Fibroblast of villous mesenchyme (primary cell): ENCODE data around the gene MAP2K7. TPM values are rescaled to one million over a fixed set of nuclear protein-coding genes. Genes with fewer than 3 reads are reported as not detected.

Source experiments
- DNase-seq: peaks from one replicate; pipeline ENCODE4 v3.0.0-alpha.2; 2010; ENCODE audit warnings: low read depth
- H3K4me3 ChIP-seq: 2 replicates; pipeline ENCODE4 v1.5.1; 2011; ENCODE audit warnings: low read depth, mild to moderate bottlenecking, low read length
- total RNA-seq: library from RNA; depleted of rRNA; stranded (reverse); fragments of >200 nt; gene quantifications from 2 replicates; pipeline ENCODE4 v1.2.3, GENCODE V29; 2012
- TF ChIP-seq, protein P1 (sequence below): IDR thresholded peaks from 2 replicates; pipeline ENCODE4 v1.5.1; 2012; ENCODE audit warnings: low read depth, mild to moderate bottlenecking, low read length; ENCODE audit not compliant: insufficient read depth

Gene MAP2K7
- total RNA-seq, 1 donor, result 12.1 TPM

DNA sequence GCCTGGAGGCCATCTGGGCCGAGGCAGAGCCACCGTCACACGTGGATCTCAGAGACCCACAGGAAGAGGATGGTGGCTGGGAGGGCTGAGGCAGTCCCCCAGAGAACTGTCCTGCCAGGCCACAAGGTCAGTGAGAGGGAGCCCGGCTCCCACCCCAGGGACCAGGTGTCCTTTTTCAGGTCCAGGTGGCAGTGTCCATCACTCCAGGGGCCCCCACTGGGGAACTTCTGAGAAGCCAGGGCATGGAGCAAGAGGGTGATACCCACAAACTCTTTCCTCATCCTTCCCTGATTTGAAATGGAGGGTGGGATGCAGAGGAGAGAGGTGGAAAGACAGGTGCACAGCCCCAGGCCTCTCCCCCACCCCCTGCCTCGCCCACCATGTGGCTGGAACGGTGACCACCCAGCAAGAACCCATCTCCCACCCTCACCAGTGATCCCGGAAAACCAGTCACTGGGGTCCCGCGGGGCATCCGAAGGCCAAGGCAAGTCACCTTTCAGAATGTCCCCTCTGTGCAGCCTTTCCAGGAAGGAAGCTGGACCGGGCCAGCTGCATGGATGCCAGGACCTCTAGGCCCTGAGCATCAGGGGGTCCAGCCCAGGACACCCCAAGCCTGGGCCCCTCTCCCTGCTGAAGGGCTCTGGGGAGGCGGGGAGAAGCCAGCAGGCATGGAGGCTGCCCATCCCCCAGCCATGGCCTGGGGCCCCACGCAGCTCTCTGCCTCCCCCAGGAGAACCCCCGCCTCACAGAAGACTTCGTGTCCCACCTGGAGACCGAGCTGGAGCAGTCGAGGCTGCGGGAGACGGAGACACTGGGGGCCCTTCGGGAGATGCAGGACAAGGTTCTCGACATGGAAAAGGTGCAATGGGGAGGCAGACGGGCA is 43.6 kb upstream of the MAP2K7 start:
- DNase-seq, result no peak
- no peak overlapping the region for H3K4me3 ChIP-seq
- TF ChIP-seq, protein P1, sequence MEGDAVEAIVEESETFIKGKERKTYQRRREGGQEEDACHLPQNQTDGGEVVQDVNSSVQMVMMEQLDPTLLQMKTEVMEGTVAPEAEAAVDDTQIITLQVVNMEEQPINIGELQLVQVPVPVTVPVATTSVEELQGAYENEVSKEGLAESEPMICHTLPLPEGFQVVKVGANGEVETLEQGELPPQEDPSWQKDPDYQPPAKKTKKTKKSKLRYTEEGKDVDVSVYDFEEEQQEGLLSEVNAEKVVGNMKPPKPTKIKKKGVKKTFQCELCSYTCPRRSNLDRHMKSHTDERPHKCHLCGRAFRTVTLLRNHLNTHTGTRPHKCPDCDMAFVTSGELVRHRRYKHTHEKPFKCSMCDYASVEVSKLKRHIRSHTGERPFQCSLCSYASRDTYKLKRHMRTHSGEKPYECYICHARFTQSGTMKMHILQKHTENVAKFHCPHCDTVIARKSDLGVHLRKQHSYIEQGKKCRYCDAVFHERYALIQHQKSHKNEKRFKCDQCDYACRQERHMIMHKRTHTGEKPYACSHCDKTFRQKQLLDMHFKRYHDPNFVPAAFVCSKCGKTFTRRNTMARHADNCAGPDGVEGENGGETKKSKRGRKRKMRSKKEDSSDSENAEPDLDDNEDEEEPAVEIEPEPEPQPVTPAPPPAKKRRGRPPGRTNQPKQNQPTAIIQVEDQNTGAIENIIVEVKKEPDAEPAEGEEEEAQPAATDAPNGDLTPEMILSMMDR, result no peak

DNA sequence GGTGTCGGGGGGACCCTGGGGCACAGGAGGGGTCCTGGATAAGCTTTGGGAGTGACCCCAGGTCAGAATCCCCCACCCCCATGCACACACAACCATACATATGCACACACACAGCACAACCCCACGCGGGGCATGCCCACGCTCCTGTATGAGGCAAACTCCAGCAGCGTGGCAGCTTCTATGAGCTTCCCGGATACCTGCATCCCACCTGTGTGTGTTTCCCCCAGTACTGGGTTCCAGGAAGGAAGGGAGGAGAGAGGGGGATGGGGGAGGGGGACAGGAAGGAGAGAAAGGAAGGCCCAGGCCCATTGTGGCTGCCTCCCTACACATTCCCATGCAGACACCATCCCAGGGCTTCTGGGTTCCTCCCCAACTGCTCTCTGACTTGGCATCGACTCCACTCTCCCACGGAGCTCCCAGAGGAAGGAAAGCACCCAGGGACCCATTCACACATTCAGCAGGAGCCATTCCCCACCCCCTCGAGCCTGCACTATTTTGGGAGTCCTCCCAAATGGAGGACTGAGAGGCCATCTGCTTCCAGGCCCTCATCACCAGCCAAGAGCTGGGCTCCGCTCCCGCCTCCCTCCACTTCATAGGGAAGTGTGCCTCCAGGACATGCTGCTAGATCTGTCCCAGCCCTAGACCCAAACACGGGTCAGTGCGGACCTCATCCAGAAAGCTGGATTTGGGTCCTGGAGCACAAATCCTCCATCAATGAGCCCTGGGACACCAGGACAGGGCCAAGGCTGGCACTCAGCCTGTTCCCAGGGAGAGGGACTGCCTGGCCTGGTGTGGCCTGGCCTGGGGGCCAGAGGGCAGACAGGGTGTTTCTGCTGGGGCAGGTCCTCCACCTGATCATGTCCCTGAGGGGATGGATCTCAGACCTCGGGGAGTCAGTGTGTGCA is 42.7 kb upstream of the MAP2K7 start:
- DNase-seq, result no peak
- TF ChIP-seq, protein P1, result no peak
- H3K4me3 ChIP-seq, result no peak overlapping the region

DNA sequence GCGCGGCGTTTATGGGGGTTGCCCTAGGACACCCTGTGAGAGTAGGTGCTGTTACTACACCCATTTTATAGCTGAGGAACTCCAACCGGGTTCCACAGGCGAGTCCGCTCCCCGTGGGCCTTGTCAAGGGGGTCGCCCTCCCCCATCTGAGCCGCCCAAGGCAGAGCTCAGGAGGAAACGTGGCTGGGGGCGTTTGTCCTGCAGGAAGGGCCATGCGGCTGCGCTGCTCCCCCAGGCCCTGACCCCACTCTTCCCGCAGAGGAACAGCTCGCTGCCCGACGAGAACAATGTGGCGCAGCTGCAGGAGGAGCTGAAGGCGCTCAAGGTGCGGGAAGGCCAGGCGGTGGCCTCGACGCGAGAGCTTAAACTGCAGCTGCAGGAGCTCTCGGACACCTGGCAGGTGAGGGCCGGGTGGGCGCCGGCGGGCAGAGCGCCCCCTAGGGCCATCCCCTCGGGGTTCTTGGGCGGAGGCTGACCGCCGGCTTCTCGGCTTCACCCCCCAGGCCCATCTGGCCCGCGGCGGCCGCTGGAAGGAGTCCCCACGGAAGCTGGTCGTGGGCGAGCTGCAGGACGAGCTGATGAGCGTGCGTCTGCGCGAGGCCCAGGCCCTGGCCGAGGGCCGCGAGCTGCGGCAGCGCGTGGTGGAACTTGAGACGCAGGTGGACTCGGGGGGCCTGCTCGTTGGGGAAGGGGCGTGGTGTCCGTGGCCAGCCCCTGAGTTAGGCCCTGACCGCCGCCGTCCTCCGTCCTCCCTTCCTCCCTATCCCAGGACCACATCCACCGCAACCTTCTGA is 41.9 kb upstream of the MAP2K7 start:
- H3K4me3 ChIP-seq, result no peak overlapping the region
- no peak for DNase-seq
- TF ChIP-seq, protein P1, result no peak

DNA sequence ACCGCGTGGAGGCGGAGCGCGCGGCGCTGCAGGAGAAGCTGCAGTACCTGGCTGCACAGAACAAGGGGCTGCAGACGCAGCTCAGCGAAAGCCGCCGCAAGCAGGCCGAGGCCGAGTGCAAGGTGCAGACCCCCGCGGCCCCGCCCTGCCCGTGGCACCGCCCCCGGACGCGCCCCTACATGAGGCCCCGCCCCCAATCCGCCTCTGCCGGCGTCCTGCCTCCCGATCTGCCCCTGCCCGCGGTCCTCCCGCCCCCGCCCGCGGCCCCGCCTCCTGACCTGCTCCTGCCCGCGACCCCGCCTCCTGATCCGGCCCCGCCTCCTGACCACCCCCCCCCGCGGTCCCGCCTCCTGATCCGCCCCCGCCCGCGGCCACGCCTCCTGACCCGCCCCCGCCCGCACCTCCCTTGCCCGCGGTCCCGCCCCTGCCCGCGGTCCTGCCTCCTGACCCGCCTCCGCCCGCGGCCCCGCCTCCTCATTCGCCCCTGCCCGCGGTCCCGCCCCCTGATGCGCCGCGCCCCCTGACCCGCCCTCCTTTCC is 41.2 kb upstream of the MAP2K7 start:
- peak; percentile 22 for DNase-seq
- H3K4me3 ChIP-seq, result no peak overlapping the region
- TF ChIP-seq, protein P1, result no peak

DNA sequence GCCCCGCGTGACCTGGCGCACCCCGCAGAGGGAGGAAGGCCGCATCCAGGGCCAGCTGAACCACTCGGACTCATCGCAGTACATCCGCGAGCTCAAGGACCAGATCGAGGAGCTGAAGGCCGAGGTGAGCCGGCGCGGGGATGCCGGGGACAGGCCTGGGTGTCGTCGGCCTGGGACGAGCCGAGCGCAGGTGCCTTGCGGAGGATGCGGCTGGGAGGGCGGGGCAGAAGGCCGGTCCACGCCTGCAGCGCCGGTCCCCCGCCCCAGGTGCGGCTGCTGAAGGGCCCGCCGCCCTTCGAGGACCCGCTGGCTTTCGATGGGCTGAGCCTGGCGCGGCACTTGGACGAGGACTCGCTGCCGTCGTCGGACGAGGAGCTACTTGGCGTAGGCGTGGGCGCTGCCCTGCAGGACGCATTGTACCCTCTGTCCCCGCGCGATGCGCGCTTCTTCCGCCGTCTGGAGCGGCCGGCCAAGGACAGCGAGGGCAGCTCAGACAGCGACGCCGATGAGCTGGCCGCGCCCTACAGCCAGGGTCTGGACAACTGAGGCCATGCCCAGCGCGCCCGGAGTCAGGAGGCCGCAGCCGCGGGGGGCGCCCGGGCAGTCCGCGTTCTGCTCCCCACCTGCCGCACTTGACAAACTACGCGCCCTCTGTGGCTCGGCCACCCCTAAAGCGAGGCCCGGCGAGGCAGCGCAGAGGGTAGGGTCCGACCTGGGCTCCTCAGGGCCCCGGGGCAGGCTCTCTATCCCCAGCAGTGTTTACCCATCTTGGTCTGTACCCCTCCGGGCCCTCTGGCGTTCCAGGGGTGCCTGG is 40.3 kb upstream of the MAP2K7 start:
- H3K4me3 ChIP-seq, result no peak overlapping the region
- DNase-seq, result no peak
- TF ChIP-seq, protein P1, result no peak
